HL-60 (cell line): ENCODE data around the gene CDH2.

Experiments used
- DNase-seq, 2 experiments: peaks; one replicate each; pipeline ENCODE4 v3.0.0-alpha.2; 2010 to 2020; ENCODE audit warnings: low read depth in 1 of 2, low spot score in 1 of 2
- H3K27ac ChIP-seq: fragments of 250-450 bp; sonication (Bioruptor Pico); replicated peaks from 2 replicates; pipeline ENCODE4 v1.5.1; 2020; ENCODE audit warnings: mild to moderate bottlenecking, moderate library complexity
- H3K27me3 ChIP-seq: fragments of 250-450 bp; sonication (Bioruptor Pico); 2 replicates; pipeline ENCODE4 v1.5.1; 2021; ENCODE audit warnings: mild to moderate bottlenecking, moderate library complexity; ENCODE audit not compliant: insufficient read depth, poor library complexity, severe bottlenecking
- H3K4me3 ChIP-seq: replicated peaks from 2 replicates; pipeline ENCODE4 v1.5.1; 2011; ENCODE audit warnings: mild to moderate bottlenecking, control low read depth, low read length; ENCODE audit not compliant: insufficient read depth
- CTCF ChIP-seq: IDR thresholded peaks from one replicate; pipeline ENCODE4 v1.5.1; 2011; ENCODE audit warnings: low read length, control low read depth, inconsistent platforms; ENCODE audit not compliant: insufficient read depth
- GABPA ChIP-seq: IDR thresholded peaks from 2 replicates; pipeline ENCODE4 v1.6.1; 2012; ENCODE audit warnings: low read depth
- POLR2AphosphoS5 ChIP-seq: IDR thresholded peaks from 2 replicates; pipeline ENCODE4 v1.6.1; 2012; ENCODE audit warnings: low read depth
- REST ChIP-seq: IDR thresholded peaks from 2 replicates; pipeline ENCODE4 v1.6.1; 2012; ENCODE audit warnings: low read depth; ENCODE audit not compliant: insufficient replicate concordance
- SPI1 ChIP-seq: IDR thresholded peaks from 2 replicates; pipeline ENCODE4 v1.6.1; 2012; ENCODE audit warnings: low read depth, mild to moderate bottlenecking, borderline replicate concordance

Gene CDH2

GRCh38 chr18:28019425-28020108, 157.4 kb downstream of the CDH2 start:
- no peaks in the 10 kb centered on the region for H3K27me3 ChIP-seq

GRCh38 chr18:28018351-28018750, 158.6 kb downstream of the CDH2 start:
- Histone ChIP-seq H3K4me3 (no peak overlapping the region), H3K27ac (no peak overlapping the region), H3K27me3 (no peaks in the 10 kb centered on the region)
- no peak for TF ChIP-seq GABPA
- no peak for TF ChIP-seq SPI1
- no peak for TF ChIP-seq POLR2AphosphoS5
- TF ChIP-seq REST, result no peak
- TF ChIP-seq CTCF, result no peak
- DNase-seq, result no peak

More at GRCh38 chr18:28019425-28020108, 157.4 kb downstream of the CDH2 start:
- DNase-seq, result no peak
- TF ChIP-seq CTCF (no peak), GABPA (no peak), SPI1 (no peak)
- no peak overlapping the region for H3K27ac ChIP-seq
- no peak overlapping the region for H3K4me3 ChIP-seq

GRCh38 chr18:28015671-28016070, 161.3 kb downstream of the CDH2 start:
- no peaks in the 10 kb centered on the region for H3K27me3 ChIP-seq
- TF ChIP-seq SPI1 (no peak), CTCF (no peak), REST (no peak), POLR2AphosphoS5 (no peak), GABPA (no peak)
- no peak overlapping the region for H3K4me3 ChIP-seq
- DNase-seq, result no peak
- H3K27ac ChIP-seq, result no peak overlapping the region

GRCh38 chr18:28013066-28013465, 163.9 kb downstream of the CDH2 start:
- Histone ChIP-seq H3K27me3 (no peaks in the 10 kb centered on the region), H3K4me3 (no peak overlapping the region), H3K27ac (no peak overlapping the region)
- TF ChIP-seq GABPA, result no peak
- no peak for DNase-seq
